Upper lobe of left lung (tissue), 4 donors: ENCODE data around the gene EXOC3L4.

ENCODE experiments used
- POLR2A ChIP-seq, 4 donors: fragments of 450-650 bp; IDR thresholded peaks; one replicate each; pipeline ENCODE4 v1.5.1; 2016 to 2017; ENCODE audit warnings: antibody characterized with exemption in 4 of 4, mild to moderate bottlenecking in 2 of 4
- POLR2AphosphoS5 ChIP-seq, 2 donors: sonication (generic); formaldehyde crosslinking; IDR thresholded peaks; one replicate each; pipeline ENCODE4 v1.5.1; 2017; ENCODE audit warnings: antibody characterized with exemption in 2 of 2

GRCh38 chr14:103057372-103058163 lies 37.0 kb upstream of the EXOC3L4 start, which contains the start of gene CDC42BPB:
- TF ChIP-seq POLR2A (IDR thresholded peaks at IDR 0.05) (peak in 1 of 4 donors; percentile 62), POLR2AphosphoS5 (IDR thresholded peaks at IDR 0.05) (peak in 1 of 2 donors; percentile 14)
